DMS 273 treated with DMSO at 0.1 percent for 48 hours (cell line): ENCODE measurements around the gene ALG5.

Experiments used
- DNase-seq: peaks from one replicate; lab custom pipeline; 2025; lab: John Stamatoyannopoulos, UW

ALG5 gene

GRCh38 chr13:36979361-36980050 lies 19.6 kb downstream of the ALG5 start:
- DNase-seq, result no peak

- no peak for DNase-seq
These were observed 24.0 kb downstream of the ALG5 start for GRCh38 chr13:36975172-36975571.

- DNase-seq, result no peak
These were observed 25.4 kb downstream of the ALG5 start for GRCh38 chr13:36973621-36974295.

GRCh38 chr13:36973009-36973408 lies 26.1 kb downstream of the ALG5 start:
- no peak for DNase-seq

GRCh38 chr13:36966404-36966803 lies 32.7 kb downstream of the ALG5 start:
- DNase-seq, result no peak

- no peak for DNase-seq
These were observed 33.4 kb downstream of the ALG5 start for GRCh38 chr13:36965767-36966166.

- DNase-seq, result no peak
These were observed 39.6 kb downstream of the ALG5 start for GRCh38 chr13:36959456-36960116.

- DNase-seq, result no peak
These were observed 44.6 kb downstream of the ALG5 start for GRCh38 chr13:36954542-36954941.

- no peak for DNase-seq
These were observed 48.2 kb downstream of the ALG5 start for GRCh38 chr13:36950920-36951319.

GRCh38 chr13:36950330-36950729 lies 48.8 kb downstream of the ALG5 start:
- no peak for DNase-seq

GRCh38 chr13:36945078-36945477 lies 54.1 kb downstream of the ALG5 start:
- no peak for DNase-seq

- DNase-seq, result no peak
These were observed 73.5 kb downstream of the ALG5 start for GRCh38 chr13:36925603-36926002.

- no peak for DNase-seq
These were observed 75.1 kb downstream of the ALG5 start for GRCh38 chr13:36924001-36924400.

- no peak for DNase-seq
These were observed 77.4 kb downstream of the ALG5 start for GRCh38 chr13:36921631-36922301.

- DNase-seq, result no peak
These were observed 78.4 kb downstream of the ALG5 start for GRCh38 chr13:36920616-36921185.

- no peak for DNase-seq
These were observed 79.1 kb downstream of the ALG5 start, which contains the start of gene SMAD9 for GRCh38 chr13:36919833-36920615. TSS of gene SMAD9 (minus strand) at chr13:36920238. CDS start at chr13:36879689, 40,549 bp downstream.

GRCh38 chr13:36919171-36919832 lies 79.8 kb downstream of the ALG5 start:
- DNase-seq, result peak; percentile 52

- DNase-seq, result peak; percentile 42
These were observed 80.7 kb downstream of the ALG5 start for GRCh38 chr13:36918246-36919131.

GRCh38 chr13:36917311-36917710 lies 81.8 kb downstream of the ALG5 start:
- no peak for DNase-seq
